HuH-7.5 (cell line): ENCODE results near the gene SDK2.

Experiments
- DNase-seq: peaks from one replicate; pipeline ENCODE4 v3.0.0; 2011; ENCODE audit warnings: low spot score

Gene SDK2

GRCh38 chr17:73630965-73631595, 13.2 kb downstream of the SDK2 start:
- DNase-seq: no peak

GRCh38 chr17:73630531-73630930, 13.7 kb downstream of the SDK2 start:
- no peak for DNase-seq

GRCh38 chr17:73628642-73629552, 15.3 kb downstream of the SDK2 start:
- no peak for DNase-seq

- no peak for DNase-seq
Observed at GRCh38 chr17:73625991-73626673, 18.1 kb downstream of the SDK2 start.

- no peak for DNase-seq
Observed at GRCh38 chr17:73625006-73625405, 19.2 kb downstream of the SDK2 start.

GRCh38 chr17:73624496-73624988, 19.7 kb downstream of the SDK2 start:
- no peak for DNase-seq

- DNase-seq: no peak
Observed at GRCh38 chr17:73623818-73624217, 20.4 kb downstream of the SDK2 start.

- no peak for DNase-seq
Observed at GRCh38 chr17:73623247-73623646, 21.0 kb downstream of the SDK2 start.

- no peak for DNase-seq
Observed at GRCh38 chr17:73622381-73622780, 21.9 kb downstream of the SDK2 start.

GRCh38 chr17:73621685-73622084, 22.6 kb downstream of the SDK2 start:
- no peak for DNase-seq

GRCh38 chr17:73620414-73620813, 23.8 kb downstream of the SDK2 start:
- DNase-seq: no peak

GRCh38 chr17:73617501-73617900, 26.7 kb downstream of the SDK2 start:
- DNase-seq: no peak

- no peak for DNase-seq
Observed at GRCh38 chr17:73616873-73617404, 27.3 kb downstream of the SDK2 start.

GRCh38 chr17:73616120-73616872, 27.9 kb downstream of the SDK2 start:
- no peak for DNase-seq

GRCh38 chr17:73614256-73614655, 30.0 kb downstream of the SDK2 start:
- DNase-seq: no peak

- no peak for DNase-seq
Observed at GRCh38 chr17:73613271-73614233, 30.7 kb downstream of the SDK2 start.

GRCh38 chr17:73612031-73612472, 32.2 kb downstream of the SDK2 start:
- DNase-seq: no peak

- DNase-seq: no peak
Observed at GRCh38 chr17:73611630-73612029, 32.6 kb downstream of the SDK2 start.

- DNase-seq: no peak
Observed at GRCh38 chr17:73610331-73610911, 33.8 kb downstream of the SDK2 start.

- DNase-seq: no peak
Observed at GRCh38 chr17:73609758-73610157, 34.5 kb downstream of the SDK2 start.
